Right atrium auricular region (tissue), 2 donors: ENCODE data around the gene MICALL2. TPM values are rescaled to one million over a fixed set of nuclear protein-coding genes. Genes with fewer than 3 reads are reported as not detected.

Experiments used
- DNase-seq: peaks from one replicate; pipeline ENCODE4 v3.0.0-alpha.2; 2019; ENCODE audit warnings: low spot score
- H3K27ac ChIP-seq, 2 donors: fragments of 200-600 bp; sonication (generic); 1 replicate in 1 of 2; 2 replicates in 1 of 2; pipeline ENCODE4 v1.5.1; 2016 to 2019
- H3K27me3 ChIP-seq, 2 donors: fragments of 200-600 bp; sonication (generic); one replicate each; pipeline versions ENCODE4 v1.5.1 to v1.6.0; 2017 to 2019
- H3K36me3 ChIP-seq: fragments of 200-600 bp; sonication (generic); one replicate; pipeline ENCODE4 v1.5.1; 2016
- H3K4me1 ChIP-seq, 2 donors: fragments of 200-600 bp; sonication (generic); one replicate each; pipeline versions ENCODE4 v1.5.1 to v1.6.0; 2017 to 2019
- H3K4me3 ChIP-seq, 2 donors: fragments of 200-600 bp; sonication (generic); 1 replicate in 1 of 2; 2 replicates in 1 of 2; pipeline ENCODE4 v1.5.1; 2017 to 2019; ENCODE audit warnings: mild to moderate bottlenecking in 1 of 2, moderate library complexity in 1 of 2
- H3K9me3 ChIP-seq, 2 donors: fragments of 200-600 bp; sonication (generic); one replicate each; pipeline ENCODE4 v1.5.1; 2019
- total RNA-seq, 2 donors: library from RNA; depleted of rRNA; stranded (reverse); fragments of >200 nt; gene quantifications; one replicate each; pipeline ENCODE4 v1.1.0, GENCODE V29; 2016
- TF ChIP-seq, protein P1 (sequence below), 2 donors: fragments of 200-600 bp; sonication (generic); IDR thresholded peaks; one replicate each; pipeline ENCODE4 v1.5.1; 2019; ENCODE audit warnings: antibody characterized with exemption in 2 of 2

The MICALL2 gene
- total RNA-seq, 2 donors from 2014 or later = 3.6 to 9.4 TPM

DNA sequence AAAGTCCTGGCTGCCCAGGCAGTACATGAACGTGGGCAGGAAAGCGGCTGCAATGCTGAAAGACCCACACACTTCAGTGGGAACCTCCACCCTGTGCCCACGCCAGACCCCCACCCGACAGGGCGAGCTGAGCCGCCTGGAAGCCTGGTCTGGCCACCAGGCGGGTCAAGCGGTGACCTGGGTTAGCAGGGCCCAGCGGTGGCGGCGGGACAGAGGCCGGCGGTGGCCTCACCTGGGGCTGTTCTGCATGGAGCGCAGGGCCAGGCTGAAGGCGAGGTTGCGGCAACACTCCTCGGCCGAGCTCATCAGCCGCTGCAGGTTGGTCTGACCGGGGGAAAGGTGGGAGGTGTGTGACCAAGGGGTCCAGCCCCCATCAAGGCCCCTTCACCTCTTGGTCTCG, 11.6 kb upstream of the MICALL2 start:
- TF ChIP-seq, protein P1, sequence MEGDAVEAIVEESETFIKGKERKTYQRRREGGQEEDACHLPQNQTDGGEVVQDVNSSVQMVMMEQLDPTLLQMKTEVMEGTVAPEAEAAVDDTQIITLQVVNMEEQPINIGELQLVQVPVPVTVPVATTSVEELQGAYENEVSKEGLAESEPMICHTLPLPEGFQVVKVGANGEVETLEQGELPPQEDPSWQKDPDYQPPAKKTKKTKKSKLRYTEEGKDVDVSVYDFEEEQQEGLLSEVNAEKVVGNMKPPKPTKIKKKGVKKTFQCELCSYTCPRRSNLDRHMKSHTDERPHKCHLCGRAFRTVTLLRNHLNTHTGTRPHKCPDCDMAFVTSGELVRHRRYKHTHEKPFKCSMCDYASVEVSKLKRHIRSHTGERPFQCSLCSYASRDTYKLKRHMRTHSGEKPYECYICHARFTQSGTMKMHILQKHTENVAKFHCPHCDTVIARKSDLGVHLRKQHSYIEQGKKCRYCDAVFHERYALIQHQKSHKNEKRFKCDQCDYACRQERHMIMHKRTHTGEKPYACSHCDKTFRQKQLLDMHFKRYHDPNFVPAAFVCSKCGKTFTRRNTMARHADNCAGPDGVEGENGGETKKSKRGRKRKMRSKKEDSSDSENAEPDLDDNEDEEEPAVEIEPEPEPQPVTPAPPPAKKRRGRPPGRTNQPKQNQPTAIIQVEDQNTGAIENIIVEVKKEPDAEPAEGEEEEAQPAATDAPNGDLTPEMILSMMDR (IDR thresholded peaks at IDR 0.05) = no peak
- H3K27ac ChIP-seq = no peak overlapping the region

DNA sequence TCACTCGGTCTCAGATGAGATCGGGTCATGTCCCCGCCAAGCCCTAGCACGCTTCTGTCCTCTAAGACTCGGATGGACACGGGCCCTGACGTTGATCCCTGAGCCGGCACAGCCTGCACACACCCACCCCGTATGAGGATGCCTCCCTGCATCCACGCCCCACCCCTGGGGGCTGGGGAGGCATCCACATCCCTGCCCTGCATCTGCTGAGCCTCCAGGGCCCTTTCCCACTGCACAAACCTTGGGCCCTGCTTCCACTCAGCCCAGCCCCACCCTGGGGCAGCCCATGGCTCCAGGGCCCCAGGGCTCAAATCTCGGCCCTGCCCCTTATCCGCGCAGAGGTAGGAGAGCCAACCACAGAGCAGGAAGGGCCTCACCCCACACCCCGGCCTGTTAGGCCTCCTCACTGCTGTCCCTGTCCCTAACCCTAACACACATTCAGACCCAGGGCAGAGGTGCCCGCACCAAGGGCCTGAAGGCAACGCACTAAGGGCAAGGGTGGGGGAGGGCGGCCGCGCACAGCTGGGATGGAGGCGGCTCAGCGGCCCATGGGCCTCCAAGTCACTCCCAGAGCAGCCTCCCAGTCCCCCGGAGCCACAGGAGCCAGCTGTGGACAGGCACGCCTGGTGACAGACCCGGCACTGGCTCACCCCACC, 9.5 kb upstream of the MICALL2 start:
- peaks cover 38% of the 10 kb centered on the region for H3K36me3 ChIP-seq
- H3K27me3 ChIP-seq = no peaks in the 10 kb centered on the region
- TF ChIP-seq, protein P1 (IDR thresholded peaks at IDR 0.05) = no peak
- no peak for DNase-seq
- no peak overlapping the region for H3K27ac ChIP-seq
- no peaks in the 10 kb centered on the region for H3K9me3 ChIP-seq
- H3K4me3 ChIP-seq = no peak overlapping the region
- peaks cover 0 to 18% of the 10 kb centered on the region in 2 donors for H3K4me1 ChIP-seq

More for the DNA sequence above, 11.6 kb upstream of the MICALL2 start:
- H3K9me3 ChIP-seq = no peaks in the 10 kb centered on the region
- H3K4me3 ChIP-seq = no peak overlapping the region
- H3K4me1 ChIP-seq = peaks cover 0 to 19% of the 10 kb centered on the region in 2 donors
- H3K36me3 ChIP-seq = peaks cover 43% of the 10 kb centered on the region
- DNase-seq = no peak
- no peaks in the 10 kb centered on the region for H3K27me3 ChIP-seq

DNA sequence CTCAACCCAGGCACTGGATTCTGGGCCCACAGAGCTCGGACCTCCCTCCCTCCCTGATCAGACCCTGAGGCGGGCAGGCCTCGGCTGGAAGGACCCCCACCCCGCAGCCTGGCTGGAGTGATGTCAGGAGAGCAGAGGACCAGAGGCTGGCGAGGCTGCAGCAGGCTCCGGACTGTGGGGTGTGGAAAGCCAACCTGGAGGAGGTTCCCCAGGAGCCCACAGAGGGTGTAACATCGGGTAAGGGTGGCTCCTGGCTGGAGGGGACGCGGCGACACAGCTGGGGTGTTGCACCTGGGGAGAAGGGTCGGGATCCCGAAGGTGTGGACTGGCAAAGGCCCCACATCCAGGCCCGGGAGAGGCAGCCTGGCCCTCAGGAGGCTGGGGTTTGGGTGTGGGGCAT, 8.9 kb upstream of the MICALL2 start:
- no peak overlapping the region for H3K4me3 ChIP-seq
- H3K27me3 ChIP-seq = no peaks in the 10 kb centered on the region
- no peak for DNase-seq
- H3K27ac ChIP-seq = no peak overlapping the region
- no peaks in the 10 kb centered on the region for H3K9me3 ChIP-seq
- H3K4me1 ChIP-seq = peaks cover 0 to 24% of the 10 kb centered on the region in 2 donors
- H3K36me3 ChIP-seq = peaks cover 32% of the 10 kb centered on the region
- TF ChIP-seq, protein P1 (IDR thresholded peaks at IDR 0.05) = no peak

- H3K4me1 ChIP-seq = peaks cover 0 to 35% of the 10 kb centered on the region in 2 donors
- no peak overlapping the region for H3K4me3 ChIP-seq
These were observed 7.4 kb upstream of the MICALL2 start for GRCh38 chr7:1466524-1467271.

DNA sequence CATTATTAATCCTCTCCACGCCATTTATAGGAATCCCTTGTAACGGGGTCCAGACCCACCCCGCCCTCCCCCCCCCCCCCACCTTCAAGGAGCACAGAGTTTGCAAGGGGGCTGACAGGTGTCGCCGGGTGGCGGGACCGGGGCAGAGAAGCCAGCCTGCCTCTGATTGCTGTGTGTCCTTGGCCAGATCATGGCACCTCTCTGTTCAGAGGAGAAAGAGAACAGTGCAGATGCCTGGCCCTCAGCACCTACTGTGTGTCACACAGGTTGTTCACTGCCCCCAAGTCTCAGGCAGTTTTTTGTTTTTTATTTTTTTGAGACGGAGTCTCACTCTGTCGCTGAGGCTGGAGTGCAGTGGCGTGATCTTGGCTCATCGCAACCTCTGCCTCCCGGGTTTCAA, 5.4 kb upstream of the MICALL2 start:
- no peaks in the 10 kb centered on the region for H3K27me3 ChIP-seq

More at GRCh38 chr7:1466524-1467271, 7.4 kb upstream of the MICALL2 start:
- H3K27me3 ChIP-seq = no peaks in the 10 kb centered on the region
- peak overlapping the region; percentile 60 to 74 for H3K27ac ChIP-seq
- peak; percentile 89 for DNase-seq
- peaks cover 19% of the 10 kb centered on the region for H3K36me3 ChIP-seq
- TF ChIP-seq, protein P1 (IDR thresholded peaks at IDR 0.05) = no peak
- H3K9me3 ChIP-seq = no peaks in the 10 kb centered on the region

More for the DNA sequence above, 5.4 kb upstream of the MICALL2 start:
- no peak overlapping the region for H3K4me3 ChIP-seq
- peaks cover 0 to 54% of the 10 kb centered on the region in 2 donors for H3K4me1 ChIP-seq
- H3K36me3 ChIP-seq = no peaks in the 10 kb centered on the region
- no peak for DNase-seq
- no peak overlapping the region for H3K27ac ChIP-seq
- H3K9me3 ChIP-seq = no peaks in the 10 kb centered on the region
- TF ChIP-seq, protein P1 (IDR thresholded peaks at IDR 0.05) = no peak
